DOHH2 (cell line): ENCODE measurements around the gene MLIP.

Source experiments
- CTCF ChIP-seq: fragments of 200-600 bp; sonication (generic); IDR thresholded peaks from one replicate; pipeline ENCODE4 v1.5.1; 2014; ENCODE audit warnings: antibody characterized with exemption, mild to moderate bottlenecking, low read depth, low read length; ENCODE audit not compliant: poor library complexity, severe bottlenecking
- EZH2phosphoT487 ChIP-seq: fragments of 200-600 bp; sonication (generic); IDR thresholded peaks from 2 replicates; pipeline ENCODE4 v1.6.1; 2017; ENCODE audit warnings: borderline replicate concordance, mild to moderate bottlenecking, antibody characterized with exemption, low read length, moderate library complexity, mixed read lengths

DNA sequence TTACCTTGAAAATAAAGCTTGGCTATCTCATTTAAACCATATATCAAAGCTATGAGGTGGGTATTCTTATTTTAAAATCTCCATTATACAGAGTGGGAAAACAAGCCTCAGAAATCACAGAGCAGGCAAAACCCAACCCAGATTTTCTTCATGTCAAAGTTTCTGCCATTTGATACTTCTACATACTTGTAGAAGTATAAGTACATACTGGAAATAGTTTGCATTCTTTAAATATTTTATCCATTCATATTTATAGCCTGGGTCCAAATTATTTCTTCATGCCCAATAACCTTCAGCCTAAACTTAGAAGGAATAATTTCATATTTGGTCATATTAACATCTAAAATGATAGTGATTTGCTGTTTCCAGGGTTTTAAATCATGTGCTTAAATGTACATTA lies 61.8 kb downstream of the MLIP start:
- no peak for TF ChIP-seq CTCF
- TF ChIP-seq EZH2phosphoT487, result no peak
